Measurements from ENCODE around the gene ILF2. TPM values are rescaled to one million over a fixed set of nuclear protein-coding genes. Genes with fewer than 3 reads are reported as not detected.
A peak's percentile ranks its signal among the peaks of the same experiment; 100 is the strongest.

ILF2 gene
- total RNA-seq, 1 donor: 154 TPM

DNA sequence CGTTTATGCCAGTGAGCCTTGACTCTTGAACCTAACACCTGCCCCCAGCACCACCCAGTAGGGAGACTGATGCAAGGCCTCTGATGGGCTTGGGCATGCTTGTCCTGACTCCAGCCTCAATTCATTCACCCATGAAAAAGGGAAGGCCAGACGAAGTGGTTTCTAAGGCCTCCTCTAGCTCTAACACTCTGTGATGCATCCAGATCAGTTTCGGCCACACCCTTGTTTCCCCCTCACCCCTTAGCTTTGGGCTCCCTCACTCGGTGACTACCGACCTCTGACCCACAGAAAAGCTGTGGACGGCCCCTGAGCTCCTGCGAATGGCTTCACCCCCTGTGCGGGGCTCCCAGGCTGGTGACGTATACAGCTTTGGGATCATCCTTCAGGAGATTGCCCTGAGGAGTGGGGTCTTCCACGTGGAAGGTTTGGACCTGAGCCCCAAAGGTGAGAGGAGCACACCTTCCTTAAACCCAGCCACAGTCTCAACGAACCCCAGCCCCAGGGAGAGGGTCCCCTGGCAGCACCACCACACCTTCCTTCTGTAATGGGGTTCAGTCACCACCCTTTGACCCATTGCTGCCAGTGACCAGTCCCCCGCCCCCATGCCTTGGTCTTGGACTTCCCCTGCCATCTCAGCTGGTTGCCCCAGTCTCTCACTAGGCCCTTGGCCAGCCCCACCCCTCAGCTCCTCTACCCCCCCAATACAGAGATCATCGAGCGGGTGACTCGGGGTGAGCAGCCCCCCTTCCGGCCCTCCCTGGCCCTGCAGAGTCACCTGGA is 16.7 kb upstream of the ILF2 start:
- no peak overlapping the region for H3K4me3 ChIP-seq (ENCODE audit: low read depth, low read length)
- DNase-seq (ENCODE audit: low read depth): no peak
- TF ChIP-seq, protein P1, sequence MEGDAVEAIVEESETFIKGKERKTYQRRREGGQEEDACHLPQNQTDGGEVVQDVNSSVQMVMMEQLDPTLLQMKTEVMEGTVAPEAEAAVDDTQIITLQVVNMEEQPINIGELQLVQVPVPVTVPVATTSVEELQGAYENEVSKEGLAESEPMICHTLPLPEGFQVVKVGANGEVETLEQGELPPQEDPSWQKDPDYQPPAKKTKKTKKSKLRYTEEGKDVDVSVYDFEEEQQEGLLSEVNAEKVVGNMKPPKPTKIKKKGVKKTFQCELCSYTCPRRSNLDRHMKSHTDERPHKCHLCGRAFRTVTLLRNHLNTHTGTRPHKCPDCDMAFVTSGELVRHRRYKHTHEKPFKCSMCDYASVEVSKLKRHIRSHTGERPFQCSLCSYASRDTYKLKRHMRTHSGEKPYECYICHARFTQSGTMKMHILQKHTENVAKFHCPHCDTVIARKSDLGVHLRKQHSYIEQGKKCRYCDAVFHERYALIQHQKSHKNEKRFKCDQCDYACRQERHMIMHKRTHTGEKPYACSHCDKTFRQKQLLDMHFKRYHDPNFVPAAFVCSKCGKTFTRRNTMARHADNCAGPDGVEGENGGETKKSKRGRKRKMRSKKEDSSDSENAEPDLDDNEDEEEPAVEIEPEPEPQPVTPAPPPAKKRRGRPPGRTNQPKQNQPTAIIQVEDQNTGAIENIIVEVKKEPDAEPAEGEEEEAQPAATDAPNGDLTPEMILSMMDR (IDR thresholded peaks at IDR 0.05; ENCODE audit: insufficient read depth, low read length): no peak

DNA sequence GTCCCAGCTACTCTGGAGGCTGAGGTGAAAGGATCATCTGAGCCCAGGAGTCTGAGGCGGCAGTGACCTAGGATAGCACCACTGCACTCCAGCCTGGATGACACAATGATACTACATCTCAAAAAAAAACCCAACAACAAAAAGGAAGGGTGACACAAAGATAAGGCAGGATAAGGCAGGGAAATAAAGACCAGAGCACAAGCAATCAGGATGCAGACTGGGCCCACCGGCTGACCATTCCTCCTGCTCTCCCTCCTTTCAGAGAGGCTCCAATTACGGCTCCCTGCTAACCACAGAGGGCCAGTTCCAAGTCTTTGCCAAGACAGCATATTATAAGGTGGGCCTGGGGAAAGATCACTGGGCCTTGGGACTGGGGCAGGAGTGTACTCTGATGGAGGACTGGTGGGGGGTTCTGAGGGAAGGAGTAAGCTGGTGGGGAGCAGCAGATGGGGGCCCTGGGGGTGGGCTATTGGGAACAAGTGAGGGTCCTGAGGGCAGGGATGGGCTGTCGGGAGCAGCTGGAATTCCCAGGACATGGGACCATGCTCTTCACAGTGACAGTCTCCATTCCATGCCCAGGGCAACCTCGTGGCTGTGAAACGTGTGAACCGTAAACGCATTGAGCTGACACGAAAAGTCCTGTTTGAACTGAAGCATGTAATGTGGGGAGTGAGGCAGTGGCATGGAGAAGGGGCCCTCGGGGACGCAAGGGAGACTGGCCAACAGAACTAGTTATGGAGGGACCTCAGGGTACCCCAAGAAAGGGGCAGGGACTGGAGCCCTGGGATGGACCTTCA is 14.9 kb upstream of the ILF2 start:
- TF ChIP-seq, protein P1 (IDR thresholded peaks at IDR 0.05; ENCODE audit: insufficient read depth, low read length): no peak
- DNase-seq (ENCODE audit: low read depth): no peak
- no peak overlapping the region for H3K4me3 ChIP-seq (ENCODE audit: low read depth, low read length)

DNA sequence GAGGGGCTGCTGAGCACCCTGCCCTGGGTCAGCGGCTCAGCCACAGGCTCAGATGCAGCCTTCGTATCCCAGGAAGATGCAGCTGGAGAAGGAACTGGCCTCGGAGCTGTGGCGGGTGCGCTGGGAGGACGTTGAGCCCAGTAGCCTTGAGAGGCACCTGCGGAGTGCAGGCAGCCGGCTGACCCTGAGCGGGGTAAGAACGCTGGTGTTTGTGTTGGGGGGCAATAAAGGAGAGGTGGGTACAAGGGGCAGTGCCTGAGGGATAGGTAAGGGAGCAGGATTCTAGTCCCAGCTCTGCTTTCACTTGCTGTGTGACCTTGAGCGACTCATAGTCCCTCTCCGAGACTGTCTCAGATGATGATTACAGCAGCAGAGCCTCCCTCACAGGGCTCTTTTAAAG is 14.1 kb upstream of the ILF2 start:
- no peak overlapping the region for H3K4me3 ChIP-seq (ENCODE audit: low read depth, low read length)
- TF ChIP-seq, protein P1 (IDR thresholded peaks at IDR 0.05; ENCODE audit: insufficient read depth, low read length): no peak
- DNase-seq (ENCODE audit: low read depth): no peak

DNA sequence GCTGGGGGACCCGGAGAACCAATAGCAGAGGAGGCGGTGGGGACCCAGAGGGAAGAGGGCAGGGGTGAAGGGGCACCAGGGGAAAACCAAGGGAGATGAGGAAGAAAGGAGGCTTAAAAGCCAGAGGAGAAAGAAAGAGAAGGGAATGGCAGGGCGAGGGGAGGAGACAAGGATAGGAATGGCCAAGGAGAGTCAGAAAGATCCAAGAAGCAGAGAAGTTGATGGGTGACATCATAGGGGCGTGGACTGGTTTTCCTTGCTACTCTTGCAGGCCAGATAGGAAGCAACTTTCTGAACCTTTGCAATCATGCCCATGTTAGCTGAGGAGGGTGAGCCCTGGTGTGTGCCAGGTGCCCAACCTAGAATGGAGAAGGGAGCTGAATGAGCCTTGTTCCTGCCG is 13.1 kb upstream of the ILF2 start:
- no peak overlapping the region for H3K4me3 ChIP-seq (ENCODE audit: low read depth, low read length)
- TF ChIP-seq, protein P1 (IDR thresholded peaks at IDR 0.05; ENCODE audit: insufficient read depth, low read length): no peak
- peak; percentile 66 for DNase-seq (ENCODE audit: low read depth)

DNA sequence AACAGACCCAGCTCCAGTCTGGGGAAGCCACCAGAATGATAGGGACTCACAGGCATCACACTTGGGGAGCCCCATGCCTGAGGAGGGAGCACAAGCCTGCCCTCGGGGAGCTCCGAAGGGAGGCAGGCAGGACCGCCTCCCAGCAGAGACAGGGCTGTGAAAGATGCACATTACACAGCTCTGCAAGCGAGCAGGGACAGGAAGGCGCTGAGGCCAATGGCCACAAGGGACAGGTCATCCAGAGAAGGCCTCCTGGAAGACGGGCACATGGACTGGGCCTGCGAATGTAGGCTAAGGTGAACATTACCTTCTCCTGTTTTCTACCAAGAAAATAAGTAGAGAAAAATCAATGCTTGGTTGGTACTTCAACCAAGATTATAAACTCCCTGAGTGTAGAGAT is 11.9 kb upstream of the ILF2 start:
- H3K4me3 ChIP-seq (ENCODE audit: low read depth, low read length): no peak overlapping the region
- TF ChIP-seq, protein P1 (IDR thresholded peaks at IDR 0.05; ENCODE audit: insufficient read depth, low read length): no peak
- no peak for DNase-seq (ENCODE audit: low read depth)

DNA sequence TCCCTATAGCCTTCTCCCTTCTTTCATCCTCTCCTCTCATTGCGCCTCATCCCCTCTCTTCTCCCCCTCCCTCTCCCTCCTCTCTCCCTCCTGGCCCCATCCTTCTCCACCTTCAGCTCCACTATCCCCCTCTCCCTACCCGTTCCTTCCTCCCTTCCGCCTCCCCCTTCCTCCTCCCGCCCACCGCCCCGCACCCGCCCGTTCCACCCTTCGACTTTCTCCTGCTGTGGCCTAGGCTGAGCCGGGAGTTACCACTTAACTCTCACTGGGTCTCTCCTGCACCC is 9.3 kb upstream of the ILF2 start:
- TF ChIP-seq, protein P1 (IDR thresholded peaks at IDR 0.05; ENCODE audit: insufficient read depth, low read length): no peak
- peak overlapping the region; percentile 50 for H3K4me3 ChIP-seq (ENCODE audit: low read depth, low read length)
- no peak for DNase-seq (ENCODE audit: low read depth)

Data from fibroblast of the aortic adventitia (primary cell).